HepG2 (cell line): ENCODE measurements around the gene NAT14. TPM values are rescaled to one million over a fixed set of nuclear protein-coding genes. Genes with fewer than 3 reads are reported as not detected.
A peak's percentile ranks its signal among the peaks of the same experiment; 100 is the strongest.

Experiments
- KDM3A ChIP-seq: IDR thresholded peaks from 2 replicates; pipeline ENCODE4 v1.6.1; 2018; ENCODE audit warnings: low read depth, missing compliant biosample characterization
- MAFF ChIP-seq: IDR thresholded peaks from 2 replicates; pipeline ENCODE4 v1.6.1; 2011; ENCODE audit warnings: low read depth, low read length, improper control_type of control experiment
- MED1 ChIP-seq: sonication (generic); formaldehyde crosslinking; IDR thresholded peaks from 2 replicates; pipeline ENCODE4 v1.4.0; 2020; ENCODE audit warnings: missing genetic modification reagents
- NBN ChIP-seq: fragments of 450-650 bp; conservative IDR thresholded peaks from 2 replicates; pipeline ENCODE4 v1.6.1; 2017
- STAT5B ChIP-seq: sonication (generic); formaldehyde crosslinking; IDR thresholded peaks from 2 replicates; pipeline ENCODE4 v1.4.0; 2020; ENCODE audit warnings: missing genetic modification reagents
- TMF1 ChIP-seq: sonication (generic); formaldehyde crosslinking; IDR thresholded peaks from 2 replicates; pipeline ENCODE4 v1.8.1; 2022; ENCODE audit warnings: low read depth, missing genetic modification reagents
- U2AF1 ChIP-seq: fragments of 200-400 bp; formaldehyde crosslinking; optimal IDR thresholded peaks from 2 replicates; pipeline ENCODE3; 2017; ENCODE audit warnings: mild to moderate bottlenecking, low read depth, low read length
- ZNF136 ChIP-seq: sonication (generic); formaldehyde crosslinking; IDR thresholded peaks from 2 replicates; pipeline ENCODE4 v1.8.1; 2022; ENCODE audit warnings: low read depth, mild to moderate bottlenecking, moderate library complexity, missing genetic modification reagents
- ZNF235 ChIP-seq: sonication (generic); formaldehyde crosslinking; IDR thresholded peaks from 2 replicates; pipeline ENCODE4 v1.8.1; 2023; ENCODE audit warnings: mild to moderate bottlenecking, missing genetic modification reagents, borderline replicate concordance
- ZNF335 ChIP-seq: sonication (generic); formaldehyde crosslinking; IDR thresholded peaks from 2 replicates; pipeline ENCODE4 v1.4.0; 2020; ENCODE audit warnings: missing genetic modification reagents
- ZNF589 ChIP-seq: sonication (generic); formaldehyde crosslinking; conservative IDR thresholded peaks from 2 replicates; pipeline ENCODE4 v1.8.0; 2022; ENCODE audit warnings: mild to moderate bottlenecking, moderate library complexity, missing genetic modification reagents
- ZNF891 ChIP-seq: sonication (generic); formaldehyde crosslinking; IDR thresholded peaks from 2 replicates; pipeline ENCODE4 v1.5.0; 2020; ENCODE audit warnings: mild to moderate bottlenecking, missing genetic modification reagents
- polyA plus RNA-seq, 8 experiments: library from polyadenylated mRNA; depleted of rRNA in 3 of 8; stranded (reverse) in 7 of 8; unstranded in 1 of 8; fragments of >200 nt; fragmentation: Illumina TruSeq in 4 of 8; extraction: Trizol in 4 of 8; gene quantifications; 2 replicates each; pipeline versions ENCODE4 v1.2.1 to v1.2.3, GENCODE V29; 2011 to 2016; ENCODE audit warnings: low read depth in 4 of 8, missing spikeins in 1 of 8, mixed read lengths in 1 of 8; ENCODE audit not compliant: insufficient read depth in 1 of 8
- total RNA-seq, 5 experiments: library from RNA; depleted of rRNA; stranded (reverse); fragments of >200 nt; fragmentation: Illumina TruSeq; extraction: Trizol; gene quantifications; 2 replicates each; pipeline ENCODE4 v1.2.3, GENCODE V29; 2016; ENCODE audit warnings: low read depth in 1 of 5
- TF ChIP-seq, protein P1 (sequence below): sonication (generic); formaldehyde crosslinking; conservative IDR thresholded peaks from 2 replicates; pipeline ENCODE4 v1.8.0; 2022; ENCODE audit warnings: mild to moderate bottlenecking, moderate library complexity, missing genetic modification reagents
- TF ChIP-seq, protein P2 (sequence below): sonication (generic); formaldehyde crosslinking; IDR thresholded peaks from 2 replicates; pipeline ENCODE4 v1.5.1; 2020; ENCODE audit warnings: missing genetic modification reagents, mild to moderate bottlenecking, borderline replicate concordance
- TF ChIP-seq, protein P3 (sequence below): sonication (generic); formaldehyde crosslinking; IDR thresholded peaks from 2 replicates; pipeline ENCODE4 v1.9.0; 2022; ENCODE audit warnings: low read depth, missing genetic modification reagents
- TF ChIP-seq, protein P4 (sequence below): sonication (generic); formaldehyde crosslinking; IDR thresholded peaks from 2 replicates; pipeline ENCODE4 v1.4.0; 2020; ENCODE audit warnings: mild to moderate bottlenecking, missing genetic modification reagents
- TF ChIP-seq, protein P5 (sequence below): sonication (generic); formaldehyde crosslinking; IDR thresholded peaks from 2 replicates; pipeline ENCODE4 v1.4.0; 2020; ENCODE audit warnings: mild to moderate bottlenecking, low read depth, missing genetic modification reagents
- TF ChIP-seq, protein P6 (sequence below): sonication (generic); formaldehyde crosslinking; IDR thresholded peaks from 2 replicates; pipeline ENCODE4 v1.4.0; 2020; ENCODE audit warnings: low read depth, mild to moderate bottlenecking, missing genetic modification reagents

NAT14 gene
- total and polyA plus RNA-seq, 2 of the 13 experiments (the other 11 are each of a cell fraction or from before 2014, with no cell fraction given) = 20.7 to 22.3 TPM

DNA sequence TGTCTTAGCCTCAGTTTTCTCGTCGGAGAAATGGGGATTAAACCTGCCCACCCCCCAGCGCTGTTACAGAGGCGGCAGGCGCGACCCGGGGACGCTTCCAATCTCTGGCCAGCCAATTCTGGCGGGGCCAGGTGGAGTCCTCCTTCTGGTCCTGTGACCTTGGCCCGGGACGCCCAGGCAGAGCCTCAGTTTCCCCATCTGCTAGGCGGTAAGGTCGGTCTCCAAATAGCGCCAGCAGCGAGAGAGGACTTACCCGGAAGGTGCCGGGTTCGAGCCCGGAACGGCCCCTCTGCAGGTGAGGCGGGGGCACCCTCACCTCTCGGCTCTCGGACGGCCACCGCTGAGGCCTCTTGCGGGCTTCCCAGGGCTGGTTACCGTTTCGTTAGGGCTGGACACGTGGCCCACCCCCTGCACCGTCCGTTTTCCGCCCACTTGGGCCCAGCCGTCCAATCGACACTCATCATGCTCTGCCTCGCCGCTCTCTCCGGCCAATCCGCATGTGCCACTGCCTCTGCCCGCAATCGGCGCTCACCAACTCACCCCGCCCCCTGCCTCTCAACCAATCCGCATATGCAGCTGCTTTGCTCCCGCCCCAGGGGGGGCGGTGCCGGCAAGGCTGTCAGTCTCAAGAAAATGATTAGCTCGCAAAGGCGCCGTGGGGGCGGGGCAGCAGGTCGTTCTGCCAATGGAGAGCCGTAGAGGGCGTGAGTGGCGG is 23.6 kb upstream of the NAT14 start, which contains the start of gene ISOC2 (continued):
- no peak for TF ChIP-seq U2AF1
- TF ChIP-seq ZNF589 (CRISPR knock-in tag) = no peak
- TF ChIP-seq MAFF = peak; percentile 29; the same call in 1 of the 2 replicates
- TF ChIP-seq ZNF335 = no peak
- TF ChIP-seq, protein P1, sequence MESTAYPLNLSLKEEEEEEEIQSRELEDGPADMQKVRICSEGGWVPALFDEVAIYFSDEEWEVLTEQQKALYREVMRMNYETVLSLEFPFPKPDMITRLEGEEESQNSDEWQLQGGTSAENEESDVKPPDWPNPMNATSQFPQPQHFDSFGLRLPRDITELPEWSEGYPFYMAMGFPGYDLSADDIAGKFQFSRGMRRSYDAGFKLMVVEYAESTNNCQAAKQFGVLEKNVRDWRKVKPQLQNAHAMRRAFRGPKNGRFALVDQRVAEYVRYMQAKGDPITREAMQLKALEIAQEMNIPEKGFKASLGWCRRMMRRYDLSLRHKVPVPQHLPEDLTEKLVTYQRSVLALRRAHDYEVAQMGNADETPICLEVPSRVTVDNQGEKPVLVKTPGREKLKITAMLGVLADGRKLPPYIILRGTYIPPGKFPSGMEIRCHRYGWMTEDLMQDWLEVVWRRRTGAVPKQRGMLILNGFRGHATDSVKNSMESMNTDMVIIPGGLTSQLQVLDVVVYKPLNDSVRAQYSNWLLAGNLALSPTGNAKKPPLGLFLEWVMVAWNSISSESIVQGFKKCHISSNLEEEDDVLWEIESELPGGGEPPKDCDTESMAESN (CRISPR knock-in tag) = peak; percentile 68
- TF ChIP-seq TMF1 (CRISPR knock-in tag) = no peak
- TF ChIP-seq, protein P2, sequence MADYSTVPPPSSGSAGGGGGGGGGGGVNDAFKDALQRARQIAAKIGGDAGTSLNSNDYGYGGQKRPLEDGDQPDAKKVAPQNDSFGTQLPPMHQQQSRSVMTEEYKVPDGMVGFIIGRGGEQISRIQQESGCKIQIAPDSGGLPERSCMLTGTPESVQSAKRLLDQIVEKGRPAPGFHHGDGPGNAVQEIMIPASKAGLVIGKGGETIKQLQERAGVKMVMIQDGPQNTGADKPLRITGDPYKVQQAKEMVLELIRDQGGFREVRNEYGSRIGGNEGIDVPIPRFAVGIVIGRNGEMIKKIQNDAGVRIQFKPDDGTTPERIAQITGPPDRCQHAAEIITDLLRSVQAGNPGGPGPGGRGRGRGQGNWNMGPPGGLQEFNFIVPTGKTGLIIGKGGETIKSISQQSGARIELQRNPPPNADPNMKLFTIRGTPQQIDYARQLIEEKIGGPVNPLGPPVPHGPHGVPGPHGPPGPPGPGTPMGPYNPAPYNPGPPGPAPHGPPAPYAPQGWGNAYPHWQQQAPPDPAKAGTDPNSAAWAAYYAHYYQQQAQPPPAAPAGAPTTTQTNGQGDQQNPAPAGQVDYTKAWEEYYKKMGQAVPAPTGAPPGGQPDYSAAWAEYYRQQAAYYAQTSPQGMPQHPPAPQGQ (CRISPR knock-in tag) = no peak
- no peak; the same call in 1 of the 2 replicates for TF ChIP-seq ZNF136 (CRISPR knock-in tag)
- TF ChIP-seq, protein P3, sequence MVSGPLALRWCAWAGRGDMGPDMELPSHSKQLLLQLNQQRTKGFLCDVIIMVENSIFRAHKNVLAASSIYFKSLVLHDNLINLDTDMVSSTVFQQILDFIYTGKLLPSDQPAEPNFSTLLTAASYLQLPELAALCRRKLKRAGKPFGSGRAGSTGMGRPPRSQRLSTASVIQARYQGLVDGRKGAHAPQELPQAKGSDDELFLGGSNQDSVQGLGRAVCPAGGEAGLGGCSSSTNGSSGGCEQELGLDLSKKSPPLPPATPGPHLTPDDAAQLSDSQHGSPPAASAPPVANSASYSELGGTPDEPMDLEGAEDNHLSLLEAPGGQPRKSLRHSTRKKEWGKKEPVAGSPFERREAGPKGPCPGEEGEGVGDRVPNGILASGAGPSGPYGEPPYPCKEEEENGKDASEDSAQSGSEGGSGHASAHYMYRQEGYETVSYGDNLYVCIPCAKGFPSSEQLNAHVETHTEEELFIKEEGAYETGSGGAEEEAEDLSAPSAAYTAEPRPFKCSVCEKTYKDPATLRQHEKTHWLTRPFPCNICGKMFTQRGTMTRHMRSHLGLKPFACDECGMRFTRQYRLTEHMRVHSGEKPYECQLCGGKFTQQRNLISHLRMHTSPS (CRISPR knock-in tag) = peak; percentile 55; the same call in 1 of the 2 replicates
- peak; percentile 74 for TF ChIP-seq MED1 (CRISPR knock-in tag)
- TF ChIP-seq, protein P4, sequence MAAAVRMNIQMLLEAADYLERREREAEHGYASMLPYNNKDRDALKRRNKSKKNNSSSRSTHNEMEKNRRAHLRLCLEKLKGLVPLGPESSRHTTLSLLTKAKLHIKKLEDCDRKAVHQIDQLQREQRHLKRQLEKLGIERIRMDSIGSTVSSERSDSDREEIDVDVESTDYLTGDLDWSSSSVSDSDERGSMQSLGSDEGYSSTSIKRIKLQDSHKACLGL (CRISPR knock-in tag) = peak; percentile 88; the same call in 1 of the 2 replicates
- TF ChIP-seq, protein P5, sequence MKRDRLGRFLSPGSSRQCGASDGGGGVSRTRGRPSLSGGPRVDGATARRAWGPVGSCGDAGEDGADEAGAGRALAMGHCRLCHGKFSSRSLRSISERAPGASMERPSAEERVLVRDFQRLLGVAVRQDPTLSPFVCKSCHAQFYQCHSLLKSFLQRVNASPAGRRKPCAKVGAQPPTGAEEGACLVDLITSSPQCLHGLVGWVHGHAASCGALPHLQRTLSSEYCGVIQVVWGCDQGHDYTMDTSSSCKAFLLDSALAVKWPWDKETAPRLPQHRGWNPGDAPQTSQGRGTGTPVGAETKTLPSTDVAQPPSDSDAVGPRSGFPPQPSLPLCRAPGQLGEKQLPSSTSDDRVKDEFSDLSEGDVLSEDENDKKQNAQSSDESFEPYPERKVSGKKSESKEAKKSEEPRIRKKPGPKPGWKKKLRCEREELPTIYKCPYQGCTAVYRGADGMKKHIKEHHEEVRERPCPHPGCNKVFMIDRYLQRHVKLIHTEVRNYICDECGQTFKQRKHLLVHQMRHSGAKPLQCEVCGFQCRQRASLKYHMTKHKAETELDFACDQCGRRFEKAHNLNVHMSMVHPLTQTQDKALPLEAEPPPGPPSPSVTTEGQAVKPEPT (CRISPR knock-in tag) = 0 out of 2 replicates have a peak, but pooled peaks have one; percentile 47
- TF ChIP-seq, protein P6, sequence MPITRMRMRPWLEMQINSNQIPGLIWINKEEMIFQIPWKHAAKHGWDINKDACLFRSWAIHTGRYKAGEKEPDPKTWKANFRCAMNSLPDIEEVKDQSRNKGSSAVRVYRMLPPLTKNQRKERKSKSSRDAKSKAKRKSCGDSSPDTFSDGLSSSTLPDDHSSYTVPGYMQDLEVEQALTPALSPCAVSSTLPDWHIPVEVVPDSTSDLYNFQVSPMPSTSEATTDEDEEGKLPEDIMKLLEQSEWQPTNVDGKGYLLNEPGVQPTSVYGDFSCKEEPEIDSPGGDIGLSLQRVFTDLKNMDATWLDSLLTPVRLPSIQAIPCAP (CRISPR knock-in tag) = no peak
- no peak for TF ChIP-seq ZNF891 (CRISPR knock-in tag)
- 0 out of 2 replicates have a peak, but pooled peaks have one; percentile 55 for TF ChIP-seq STAT5B (CRISPR knock-in tag)
- TF ChIP-seq KDM3A (CRISPR knock-in tag) = no peak; the same call in 1 of the 2 replicates
- no peak; the same call in 1 of the 2 replicates for TF ChIP-seq NBN
- no peak; the same call in 1 of the 2 replicates for TF ChIP-seq ZNF235 (CRISPR knock-in tag)
